Sigmoid colon (tissue), 7 donors: ENCODE measurements around the gene CLTB. TPM values are rescaled to one million over a fixed set of nuclear protein-coding genes. Genes with fewer than 3 reads are reported as not detected.
A peak's percentile ranks its signal among the peaks of the same experiment; 100 is the strongest.

Experiments used
- DNase-seq: peaks from one replicate; pipeline ENCODE4 v3.0.0-alpha.2; 2019
- H3K27ac ChIP-seq, 4 donors: fragments of 200-600 bp; sonication (generic); one replicate each; pipeline ENCODE4 v1.5.1; 2016 to 2019; ENCODE audit warnings: mild to moderate bottlenecking in 1 of 4
- H3K27me3 ChIP-seq, 3 donors: fragments of 200-600 bp; sonication (generic); one replicate each; pipeline ENCODE4 v1.5.1; 2019; ENCODE audit warnings: mild to moderate bottlenecking in 1 of 3
- H3K36me3 ChIP-seq, 4 donors: fragments of 200-600 bp; sonication (generic); one replicate each; pipeline ENCODE4 v1.5.1; 2016 to 2019
- H3K4me1 ChIP-seq, 4 donors: fragments of 200-600 bp; sonication (generic); one replicate each; pipeline ENCODE4 v1.5.1; 2017 to 2019
- H3K4me3 ChIP-seq, 4 donors: fragments of 200-600 bp; sonication (generic); one replicate each; pipeline ENCODE4 v1.5.1; 2017 to 2019; ENCODE audit warnings: mild to moderate bottlenecking in 2 of 4, moderate library complexity in 1 of 4
- H3K9me3 ChIP-seq, 4 donors: fragments of 200-600 bp in 3 of 4; sonication (generic) in 3 of 4; one replicate each; pipeline versions ENCODE4 v1.5.1 to v1.6.1; 2013 to 2019
- EP300 ChIP-seq, 4 donors: sonication (generic); formaldehyde crosslinking; IDR thresholded peaks; one replicate each; pipeline ENCODE4 v1.6.1; 2017; ENCODE audit warnings: antibody characterized with exemption in 4 of 4
- POLR2A ChIP-seq, 2 donors: fragments of 450-650 bp; IDR thresholded peaks; one replicate each; pipeline ENCODE4 v1.6.1; 2016; ENCODE audit warnings: antibody characterized with exemption in 2 of 2, mild to moderate bottlenecking in 2 of 2, moderate library complexity in 2 of 2
- POLR2AphosphoS5 ChIP-seq, 4 donors: sonication (generic); formaldehyde crosslinking; IDR thresholded peaks; one replicate each; pipeline ENCODE4 v1.6.1; 2017; ENCODE audit warnings: antibody characterized with exemption in 4 of 4
- WGBS, 2 donors: extraction: QIAGEN DNeasy Blood & Tissue Kit; methylation state at CpG; one replicate each; pipeline ENCODE4 v1.1.7; 2013; 5-methylcytosine and 5-hydroxymethylcytosine counted together
- intact Hi-C: fragments of 100-400 bp; cut with DNase I; formaldehyde crosslinking; loops from one replicate; pipeline ENCODE4 v1.15.1; 2023
- polyA plus RNA-seq, 3 donors: library from polyadenylated mRNA; stranded (reverse); fragments of 200-250 nt; gene quantifications; one replicate each; pipeline ENCODE4 v1.2.3, GENCODE V29; 2013
- total RNA-seq, 4 donors: library from RNA; depleted of rRNA; stranded (reverse); fragments of >200 nt; gene quantifications; one replicate each; pipeline ENCODE4 v1.1.0, GENCODE V29; 2016
- TF ChIP-seq, protein P1 (sequence below), 4 experiments: fragments of 450-650 bp in 3 of 4; fragments of 200-600 bp in 1 of 4; IDR thresholded peaks; one replicate each; pipeline ENCODE4 v1.5.1; 2016 to 2019; ENCODE audit warnings: antibody characterized with exemption in 4 of 4, mild to moderate bottlenecking in 3 of 4, moderate library complexity in 2 of 4
- donor health status: healthy with polysubstance abuse.
- donor health status: Bipolar disorder and iron deficiency.
- donor health status: healthy.

CLTB gene
- total and polyA plus RNA-seq, 7 donors, result 129 to 403 (median 163) TPM

DNA sequence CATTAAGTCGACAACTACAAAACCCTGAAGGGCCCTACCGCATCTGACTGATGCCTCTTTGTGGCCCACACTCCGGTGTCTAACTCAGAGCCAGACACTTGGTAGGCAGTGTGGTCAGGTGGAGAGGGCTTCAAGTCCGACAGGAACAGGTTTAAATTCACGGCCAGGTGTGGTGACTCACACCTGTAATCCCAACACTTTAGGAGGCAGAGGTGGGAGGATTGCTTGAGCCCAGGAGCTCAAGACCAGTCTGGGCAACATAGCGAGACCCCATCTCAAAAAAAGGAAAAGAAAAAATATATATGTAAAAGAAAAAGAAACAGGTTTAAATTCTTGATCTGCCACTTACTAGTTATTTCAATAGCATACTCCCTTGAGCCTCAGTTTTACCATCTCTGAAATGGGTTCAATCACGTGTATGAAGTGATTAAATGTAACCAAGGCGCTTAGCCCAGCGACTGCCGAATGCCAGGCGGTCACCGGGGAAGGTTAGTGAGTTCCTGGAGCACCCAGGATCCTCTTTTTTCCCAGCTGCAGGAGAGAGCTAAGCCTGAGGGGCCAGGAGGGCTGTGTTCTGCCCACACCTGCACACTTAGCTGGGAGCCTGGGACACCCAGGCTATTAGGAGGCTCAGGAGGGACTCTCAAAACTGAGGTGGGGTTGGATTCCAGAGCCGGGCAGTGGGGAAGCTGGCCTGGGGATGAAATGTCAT lies 943 bp downstream of the CLTB start:
- Histone ChIP-seq H3K9me3 (no peaks in the 10 kb centered on the region), H3K36me3 (peaks cover 0 to 7% (median 0%) of the 10 kb centered on the region in 4 donors), H3K27ac (peak overlapping the region; percentile 92 to 95 (median 94)), H3K27me3 (no peaks in the 10 kb centered on the region), H3K4me1 (peaks cover 0 to 53% (median 38%) of the 10 kb centered on the region in 4 donors), H3K4me3 (peak overlapping the region; percentile 85 to 100 (median 90))
- no peak for TF ChIP-seq POLR2AphosphoS5 (IDR thresholded peaks at IDR 0.05)
- TF ChIP-seq EP300 (IDR thresholded peaks at IDR 0.05), result no peak
- TF ChIP-seq, protein P1, sequence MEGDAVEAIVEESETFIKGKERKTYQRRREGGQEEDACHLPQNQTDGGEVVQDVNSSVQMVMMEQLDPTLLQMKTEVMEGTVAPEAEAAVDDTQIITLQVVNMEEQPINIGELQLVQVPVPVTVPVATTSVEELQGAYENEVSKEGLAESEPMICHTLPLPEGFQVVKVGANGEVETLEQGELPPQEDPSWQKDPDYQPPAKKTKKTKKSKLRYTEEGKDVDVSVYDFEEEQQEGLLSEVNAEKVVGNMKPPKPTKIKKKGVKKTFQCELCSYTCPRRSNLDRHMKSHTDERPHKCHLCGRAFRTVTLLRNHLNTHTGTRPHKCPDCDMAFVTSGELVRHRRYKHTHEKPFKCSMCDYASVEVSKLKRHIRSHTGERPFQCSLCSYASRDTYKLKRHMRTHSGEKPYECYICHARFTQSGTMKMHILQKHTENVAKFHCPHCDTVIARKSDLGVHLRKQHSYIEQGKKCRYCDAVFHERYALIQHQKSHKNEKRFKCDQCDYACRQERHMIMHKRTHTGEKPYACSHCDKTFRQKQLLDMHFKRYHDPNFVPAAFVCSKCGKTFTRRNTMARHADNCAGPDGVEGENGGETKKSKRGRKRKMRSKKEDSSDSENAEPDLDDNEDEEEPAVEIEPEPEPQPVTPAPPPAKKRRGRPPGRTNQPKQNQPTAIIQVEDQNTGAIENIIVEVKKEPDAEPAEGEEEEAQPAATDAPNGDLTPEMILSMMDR (IDR thresholded peaks at IDR 0.05), result no peak
- TF ChIP-seq POLR2A (IDR thresholded peaks at IDR 0.05), result no peak
- DNase-seq, result no peak
- 43 to 72% methylated on average over 13 of the region's 13 CpGs for WGBS, 2 donors
- intact Hi-C loops, result loop anchor here (5.0 to 10.0 kb wide), 2 partner anchors 159 to 232 kb away; partner anchors contain the start of gene TSPAN17

DNA sequence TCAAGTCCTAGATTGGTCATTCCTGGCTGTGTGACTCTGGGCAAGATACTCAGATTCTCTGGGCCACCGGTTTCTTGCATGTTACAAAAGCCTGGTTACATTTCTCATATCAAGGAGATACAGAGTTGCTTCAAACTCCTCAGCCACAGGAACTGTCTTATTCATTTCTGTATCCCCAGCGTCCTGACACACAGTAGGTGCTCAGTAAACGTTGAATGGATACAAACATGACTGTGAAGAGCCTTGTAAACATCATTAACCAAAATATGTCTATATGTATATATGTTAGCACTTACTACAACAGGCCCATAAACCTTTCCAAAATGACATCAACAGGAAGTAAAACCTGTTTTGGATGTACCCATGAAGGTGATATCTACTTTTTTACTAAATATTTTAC lies 1.6 kb downstream of the CLTB start:
- WGBS, 2 donors, result 38 to 68% methylated on average over 3 of the region's 3 CpGs
- DNase-seq, result no peak
- peak overlapping the region; percentile 92 to 95 (median 94) for H3K27ac ChIP-seq
- H3K4me1 ChIP-seq, result peaks cover 0 to 53% (median 38%) of the 10 kb centered on the region in 4 donors
- H3K36me3 ChIP-seq, result peaks cover 0 to 13% (median 5%) of the 10 kb centered on the region in 4 donors
- intact Hi-C loops, result loop anchor here (5.0 to 10.0 kb wide), 2 partner anchors 160 to 233 kb away; partner anchors contain the start of gene TSPAN17
- no peaks in the 10 kb centered on the region for H3K27me3 ChIP-seq
- no peaks in the 10 kb centered on the region for H3K9me3 ChIP-seq
- peak overlapping the region in 3 of 4 donors; percentile 87 to 100 (median 92) for H3K4me3 ChIP-seq
- TF ChIP-seq EP300 (IDR thresholded peaks at IDR 0.05) (no peak), POLR2AphosphoS5 (IDR thresholded peaks at IDR 0.05) (no peak), POLR2A (IDR thresholded peaks at IDR 0.05) (no peak)
- TF ChIP-seq, protein P1 (IDR thresholded peaks at IDR 0.05), result no peak

DNA sequence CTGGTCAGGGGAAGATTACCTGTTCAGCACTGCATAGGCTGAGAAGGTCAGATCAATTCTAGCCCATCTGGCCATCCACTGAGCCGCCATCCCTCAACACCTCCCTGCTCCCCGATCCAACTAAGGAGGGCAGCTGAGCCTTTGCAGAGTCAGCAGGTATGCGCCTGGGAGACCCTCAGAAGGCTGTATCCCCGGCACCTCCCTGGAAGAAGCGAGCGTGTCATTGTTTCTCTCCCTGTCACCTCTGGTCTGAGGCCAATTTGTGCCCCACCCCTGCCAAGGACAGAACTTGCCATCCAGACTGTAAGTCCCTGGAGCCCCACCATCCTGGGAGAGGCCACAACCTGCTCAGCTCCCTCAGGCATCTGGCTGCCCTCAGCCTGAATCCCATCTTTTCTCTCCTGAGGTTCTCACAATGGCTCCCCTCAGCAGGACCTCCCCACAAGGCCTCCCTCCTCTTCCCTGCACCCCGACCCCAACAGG lies 2.6 kb downstream of the CLTB start:
- Histone ChIP-seq H3K36me3 (peaks cover 0 to 20% (median 8%) of the 10 kb centered on the region in 4 donors), H3K9me3 (no peaks in the 10 kb centered on the region), H3K27me3 (no peaks in the 10 kb centered on the region), H3K4me1 (peaks cover 0 to 53% (median 38%) of the 10 kb centered on the region in 4 donors), H3K27ac (peak overlapping the region; percentile 38 to 95 (median 44)), H3K4me3 (no peak overlapping the region)
- 84 to 85% methylated on average over 7 of the region's 7 CpGs for WGBS, 2 donors
- intact Hi-C loops, result loop anchor here (10.0 kb wide), 1 partner anchor 161 kb away; no protein-coding TSS in a partner anchor
- no peak for DNase-seq
- no peak for TF ChIP-seq EP300 (IDR thresholded peaks at IDR 0.05)
- no peak for TF ChIP-seq POLR2A (IDR thresholded peaks at IDR 0.05)
- TF ChIP-seq, protein P1 (IDR thresholded peaks at IDR 0.05), result no peak
- no peak for TF ChIP-seq POLR2AphosphoS5 (IDR thresholded peaks at IDR 0.05)

DNA sequence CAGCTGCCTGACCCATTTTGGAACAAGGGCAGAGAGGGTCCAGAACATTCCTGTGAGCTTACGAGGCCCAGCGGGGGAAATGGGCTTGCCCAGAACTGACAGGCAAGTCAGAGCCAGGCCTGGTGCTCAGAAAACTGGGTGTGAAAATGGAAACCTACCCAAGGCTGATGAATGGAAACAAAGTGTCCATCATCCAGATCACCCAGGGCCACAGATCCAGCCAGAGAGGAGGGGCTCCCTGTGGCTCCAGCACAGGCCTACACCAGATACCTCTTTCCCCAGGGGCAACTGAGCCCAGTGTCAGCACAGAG lies 3.1 kb downstream of the CLTB start:
- Histone ChIP-seq H3K27ac (peak overlapping the region; percentile 38 to 95 (median 44)), H3K4me1 (peaks cover 0 to 53% (median 38%) of the 10 kb centered on the region in 4 donors), H3K27me3 (no peaks in the 10 kb centered on the region), H3K4me3 (no peak overlapping the region), H3K36me3 (peaks cover 0 to 26% (median 9%) of the 10 kb centered on the region in 4 donors), H3K9me3 (no peaks in the 10 kb centered on the region)
- TF ChIP-seq POLR2A (IDR thresholded peaks at IDR 0.05) (no peak), POLR2AphosphoS5 (IDR thresholded peaks at IDR 0.05) (peak in 1 of 4 donors; percentile 25)
- WGBS, 2 donors, result 82 to 91% methylated on average over 2 of the region's 2 CpGs
- intact Hi-C loops, result loop anchor here (10.0 kb wide), 1 partner anchor 162 kb away; no protein-coding TSS in a partner anchor
- DNase-seq, result no peak
